ENCODE data around the gene CAMSAP3. TPM values are rescaled to one million over a fixed set of nuclear protein-coding genes. Genes with fewer than 3 reads are reported as not detected.

The CAMSAP3 gene
- total RNA-seq, 1 experiment from 2014 or later: 6.7 TPM

- no peak for TF ChIP-seq CTCF (IDR thresholded peaks at IDR 0.05; ENCODE audit: unreplicated experiment)
- Mint-ChIP-seq H3K27me3 (ENCODE audit: insufficient read depth, unreplicated experiment) (no peaks in the 10 kb centered on the region), H3K27ac (ENCODE audit: low read depth, unreplicated experiment) (no peak overlapping the region), H3K4me3 (ENCODE audit: unreplicated experiment) (no peak overlapping the region), H3K9me3 (ENCODE audit: unreplicated experiment) (no peaks in the 10 kb centered on the region), H3K4me1 (ENCODE audit: insufficient read depth, unreplicated experiment) (peaks cover 23% of the 10 kb centered on the region), H3K36me3 (ENCODE audit: insufficient read depth, unreplicated experiment) (peaks cover 21% of the 10 kb centered on the region)
- intact Hi-C loops (cut with micrococcal nuclease): no loop called here
- DNase-seq (ENCODE audit: unreplicated experiment): no peak
- ChIA-PET POLR2A (no interaction called here), CTCF (interaction anchor here (1.0 to 1.1 kb wide), 2 partner anchors 48 to 64 kb away, joined by 3 read pairs; partner anchors contain the start of gene TRAPPC5)
- no TSS peak for BruUV-seq (replicated peaks)
Measured at GRCh38 chr19:7632340-7633203, 36.9 kb downstream of the CAMSAP3 start.

- CTCF ChIA-PET: interaction anchor here (0.7 to 1.1 kb wide), 3 partner anchors 47 to 67 kb away, joined by 3 to 4 read pairs (median 3); partner anchors contain the start of gene TRAPPC5
- Mint-ChIP-seq H3K27me3 (ENCODE audit: insufficient read depth, unreplicated experiment) (no peaks in the 10 kb centered on the region), H3K9me3 (ENCODE audit: unreplicated experiment) (no peaks in the 10 kb centered on the region), H3K4me1 (ENCODE audit: insufficient read depth, unreplicated experiment) (peaks cover 18% of the 10 kb centered on the region), H3K27ac (ENCODE audit: low read depth, unreplicated experiment) (no peak within 1 kb of the TSS), H3K36me3 (ENCODE audit: insufficient read depth, unreplicated experiment) (peaks cover 21% of the 10 kb centered on the region), H3K4me3 (ENCODE audit: unreplicated experiment) (no peak within 1 kb of the TSS)
- TF ChIP-seq CTCF (IDR thresholded peaks at IDR 0.05; ENCODE audit: unreplicated experiment): no peak
- no peak for DNase-seq (ENCODE audit: unreplicated experiment)
- intact Hi-C loops (cut with micrococcal nuclease): no loop called here
- BruUV-seq (replicated peaks): no TSS peak
- POLR2A ChIA-PET: interaction anchor here (0.7 kb wide), 1 partner anchor 241 kb away, joined by 3 read pairs; no protein-coding TSS in a partner anchor
Measured at GRCh38 chr19:7633698-7634097, 38.0 kb downstream of the CAMSAP3 start, which contains the start of gene PCP2. TSS of gene PCP2 (minus strand) at chr19:7633719. CDS start at chr19:7633457, 262 bp downstream.

- BruUV-seq (replicated peaks): no TSS peak
- peaks cover 5% of the 10 kb centered on the region for H3K4me1 Mint-ChIP-seq (ENCODE audit: insufficient read depth, unreplicated experiment)
- no peaks in the 10 kb centered on the region for H3K9me3 Mint-ChIP-seq (ENCODE audit: unreplicated experiment)
- H3K4me3 Mint-ChIP-seq (ENCODE audit: unreplicated experiment): peak overlapping the region; percentile 80
- no peak overlapping the region for H3K27ac Mint-ChIP-seq (ENCODE audit: low read depth, unreplicated experiment)
- intact Hi-C loops (cut with micrococcal nuclease): no loop called here
- CTCF ChIA-PET: interaction anchor here (0.6 to 1.1 kb wide), 3 partner anchors 63 to 308 kb away, joined by 3 to 5 read pairs (median 3); partner anchors contain the start of gene TIMM44
- DNase-seq (ENCODE audit: unreplicated experiment): no peak
- TF ChIP-seq CTCF (IDR thresholded peaks at IDR 0.05; ENCODE audit: unreplicated experiment): no peak
- no peaks in the 10 kb centered on the region for H3K27me3 Mint-ChIP-seq (ENCODE audit: insufficient read depth, unreplicated experiment)
- POLR2A ChIA-PET: interaction anchor here (0.6 to 1.2 kb wide), 5 partner anchors 9 to 165 kb away, joined by 3 to 5 read pairs (median 3); partner anchors contain the start of gene TRAPPC5
- peaks cover 13% of the 10 kb centered on the region for H3K36me3 Mint-ChIP-seq (ENCODE audit: insufficient read depth, unreplicated experiment)
Measured at GRCh38 chr19:7635670-7636069, 40.0 kb downstream of the CAMSAP3 start.

GRCh38 chr19:7636317-7636690 lies 40.6 kb downstream of the CAMSAP3 start:
- Mint-ChIP-seq H3K4me3 (ENCODE audit: unreplicated experiment) (peak overlapping the region; percentile 80), H3K9me3 (ENCODE audit: unreplicated experiment) (no peaks in the 10 kb centered on the region), H3K4me1 (ENCODE audit: insufficient read depth, unreplicated experiment) (peaks cover 5% of the 10 kb centered on the region), H3K27ac (ENCODE audit: low read depth, unreplicated experiment) (no peak overlapping the region), H3K36me3 (ENCODE audit: insufficient read depth, unreplicated experiment) (peaks cover 12% of the 10 kb centered on the region), H3K27me3 (ENCODE audit: insufficient read depth, unreplicated experiment) (no peaks in the 10 kb centered on the region)
- no peak for TF ChIP-seq CTCF (IDR thresholded peaks at IDR 0.05; ENCODE audit: unreplicated experiment)
- ChIA-PET POLR2A (interaction anchor here (0.6 to 1.1 kb wide), 2 partner anchors 44 to 166 kb away, joined by 3 read pairs; partner anchors contain the start of gene TRAPPC5), CTCF (interaction anchor here (1.1 kb wide), 1 partner anchor 64 kb away, joined by 3 read pairs; no protein-coding TSS in a partner anchor)
- DNase-seq (ENCODE audit: unreplicated experiment): no peak
- BruUV-seq (replicated peaks): no TSS peak
- intact Hi-C loops (cut with micrococcal nuclease): no loop called here
